Rectal smooth muscle tissue (tissue), 1 donor: ENCODE measurements around the gene NPPA.
"Not testable (repeated sequence)": the region's sequence is repeated elsewhere in the genome, so short reads cannot be mapped to it uniquely, and the experiment has no call there.

Experiments
- H3K27ac ChIP-seq: one replicate; pipeline ENCODE4 v1.7.0; 2013; ENCODE audit warnings: low read depth, low read length, inconsistent platforms
- H3K27me3 ChIP-seq: one replicate; pipeline ENCODE4 v1.7.0; 2013; ENCODE audit warnings: low read length; ENCODE audit not compliant: control insufficient read depth, insufficient read depth
- H3K36me3 ChIP-seq: one replicate; pipeline ENCODE4 v1.7.0; 2013; ENCODE audit warnings: low read length; ENCODE audit not compliant: control insufficient read depth, insufficient read depth
- H3K4me1 ChIP-seq: one replicate; pipeline ENCODE4 v1.7.0; 2013; ENCODE audit warnings: low read length; ENCODE audit not compliant: control insufficient read depth, insufficient read depth
- H3K4me3 ChIP-seq: one replicate; pipeline ENCODE4 v1.7.0; 2013; ENCODE audit warnings: low read length
- H3K9ac ChIP-seq: one replicate; pipeline ENCODE4 v1.7.0; 2013; ENCODE audit warnings: low read length

Gene NPPA

DNA sequence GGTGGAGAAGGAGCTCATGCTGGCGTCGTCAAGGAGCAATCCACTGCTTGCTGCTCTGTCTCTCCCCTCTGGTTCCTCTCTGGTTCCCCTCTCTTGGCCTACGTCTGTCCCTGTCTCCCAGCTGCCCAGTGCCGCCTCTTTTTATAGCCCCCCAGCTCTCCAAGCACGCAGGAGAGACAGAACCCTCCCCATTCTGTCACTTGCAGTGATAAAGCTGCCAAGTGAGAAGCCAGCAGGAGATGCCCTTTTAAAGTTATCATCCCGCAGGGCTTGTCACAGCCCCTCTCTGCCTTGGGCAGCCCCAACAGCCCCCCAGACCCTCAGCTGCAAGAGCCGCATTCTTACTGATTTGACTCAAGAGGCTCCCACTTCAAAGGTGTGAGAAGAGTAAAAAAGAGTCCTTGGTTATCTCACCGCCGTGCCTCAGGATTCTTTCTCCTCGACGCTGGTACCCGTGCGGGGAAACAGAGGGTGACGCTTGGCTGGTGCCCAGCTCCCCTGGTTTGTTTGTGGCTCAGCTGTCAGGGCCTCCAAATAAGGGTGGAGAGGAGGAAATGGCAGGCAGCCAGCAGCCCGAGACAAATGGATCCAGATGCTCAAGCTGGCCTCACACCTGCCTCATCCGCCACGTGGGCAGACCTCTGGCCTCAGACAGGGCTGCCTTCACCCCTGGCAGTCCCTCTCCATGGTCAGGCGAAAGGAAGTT lies at the start of gene NPPA:
TSS of gene NPPA (minus strand) at position 117 of the 706 bp plus-strand sequence. CDS start at position 18, 99 bp downstream.
- no peak within 1 kb of the TSS for H3K4me3 ChIP-seq
- no peaks in the 10 kb centered on the region for H3K4me1 ChIP-seq

DNA sequence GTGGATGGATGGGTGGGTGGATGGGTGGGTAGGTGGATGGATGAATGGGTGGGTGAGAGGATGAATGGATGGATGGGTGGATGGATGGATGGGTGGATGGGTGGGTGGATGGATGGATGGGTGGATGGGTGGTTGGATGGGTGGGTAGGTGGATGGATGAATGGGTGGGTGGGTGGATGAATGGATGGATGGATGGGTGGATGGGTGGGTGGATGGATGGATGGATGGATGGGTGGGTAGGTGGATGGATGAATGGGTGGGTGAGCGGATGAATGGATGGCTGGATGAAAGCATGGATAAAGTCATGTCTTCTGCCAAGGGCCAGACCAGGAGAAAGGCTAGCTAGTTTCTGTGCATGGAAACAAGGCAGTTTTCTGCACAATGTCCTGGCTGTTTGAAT lies 46.9 kb upstream of the NPPA start:
- not testable (repeated sequence) for H3K27ac ChIP-seq, H3K36me3 ChIP-seq, H3K9ac ChIP-seq, H3K4me3 ChIP-seq, H3K4me1 ChIP-seq
- H3K27me3 ChIP-seq: peaks cover 13% of the 10 kb centered on the region

More for the DNA sequence above, at the start of gene NPPA:
- H3K27ac ChIP-seq: no peak within 1 kb of the TSS
- peaks cover 2% of the 10 kb centered on the region for H3K36me3 ChIP-seq
- no peaks in the 10 kb centered on the region for H3K27me3 ChIP-seq
- H3K9ac ChIP-seq: no peak within 1 kb of the TSS

DNA sequence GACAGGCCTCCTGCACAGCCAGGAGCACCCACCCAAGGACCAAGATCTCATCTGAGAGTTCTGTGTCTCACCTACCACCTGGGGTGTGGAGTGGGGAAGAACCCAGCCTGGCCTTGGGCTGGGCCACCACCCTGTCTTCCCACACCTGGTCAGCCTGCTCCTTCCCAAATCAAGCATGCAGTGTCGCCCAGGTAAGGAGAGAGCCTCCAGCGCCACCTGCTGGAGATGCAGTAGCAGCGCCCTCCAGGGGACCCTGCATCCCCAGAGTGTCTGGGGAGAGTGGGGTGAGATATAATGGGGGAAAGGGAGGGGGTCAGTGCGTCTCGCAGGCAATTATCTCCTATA lies 46.3 kb upstream of the NPPA start:
- H3K4me1 ChIP-seq: no peaks in the 10 kb centered on the region
- H3K27ac ChIP-seq: no peak overlapping the region
- no peaks in the 10 kb centered on the region for H3K36me3 ChIP-seq
- no peak overlapping the region for H3K4me3 ChIP-seq
- H3K27me3 ChIP-seq: peaks cover 7% of the 10 kb centered on the region
- no peak overlapping the region for H3K9ac ChIP-seq

DNA sequence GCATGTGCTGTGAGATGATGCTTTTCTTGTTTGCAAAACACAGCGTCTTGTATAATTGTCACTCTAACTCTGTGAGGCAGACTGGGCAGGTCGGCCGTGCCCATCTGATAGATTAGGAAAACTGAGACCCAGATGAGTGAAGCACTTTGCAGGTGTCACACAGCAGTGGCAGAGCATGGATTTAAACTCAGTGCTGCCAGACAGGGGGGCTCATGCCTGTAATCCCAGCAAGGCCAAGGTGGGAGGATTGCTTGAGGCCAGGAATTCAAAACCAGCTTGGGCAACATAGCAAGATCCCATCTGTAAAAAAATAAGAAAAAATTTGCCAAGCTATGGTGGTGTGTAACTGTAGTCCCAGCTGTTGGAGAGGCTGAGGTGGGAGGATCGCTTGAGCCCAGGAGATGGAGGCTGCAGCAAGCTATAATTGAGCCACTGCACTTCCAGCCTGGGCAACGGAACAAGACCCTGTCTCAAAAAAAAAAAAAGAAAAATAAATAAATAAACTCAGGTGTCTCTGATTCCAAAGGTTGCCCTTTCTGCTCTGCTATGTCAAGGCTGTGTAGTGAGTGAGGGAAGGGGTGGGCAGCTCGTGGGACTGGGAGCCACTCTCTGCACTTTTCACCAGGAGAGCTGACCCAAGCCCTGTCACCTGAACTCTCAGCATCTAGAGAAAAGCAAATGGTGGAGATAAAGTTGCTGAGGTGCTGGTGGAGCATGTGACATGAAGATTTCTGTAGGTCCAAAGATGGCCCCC lies 44.0 kb upstream of the NPPA start:
- Histone ChIP-seq H3K4me1 (no peaks in the 10 kb centered on the region), H3K4me3 (no peak overlapping the region), H3K27ac (no peak overlapping the region), H3K9ac (no peak overlapping the region), H3K36me3 (no peaks in the 10 kb centered on the region), H3K27me3 (peaks cover 3% of the 10 kb centered on the region)

DNA sequence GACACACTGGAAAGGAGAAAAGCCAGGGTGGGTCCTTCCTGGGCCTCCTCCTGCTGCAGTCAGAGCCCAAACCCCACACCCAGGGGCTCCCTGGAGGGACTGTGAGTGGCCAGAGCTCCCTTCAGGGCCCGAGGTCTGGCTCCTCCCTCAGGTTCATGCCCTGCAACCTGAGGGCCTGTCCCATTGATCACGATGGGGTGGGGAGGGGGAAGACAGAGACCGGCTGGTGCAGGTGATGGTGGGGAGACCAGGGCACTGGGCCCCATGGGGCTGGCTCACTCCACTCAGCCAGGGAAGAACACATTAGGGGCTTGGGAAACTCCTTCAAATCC lies 41.3 kb upstream of the NPPA start:
- Histone ChIP-seq H3K27me3 (no peaks in the 10 kb centered on the region), H3K4me3 (no peak overlapping the region), H3K36me3 (no peaks in the 10 kb centered on the region), H3K4me1 (no peaks in the 10 kb centered on the region), H3K27ac (no peak overlapping the region), H3K9ac (no peak overlapping the region)

DNA sequence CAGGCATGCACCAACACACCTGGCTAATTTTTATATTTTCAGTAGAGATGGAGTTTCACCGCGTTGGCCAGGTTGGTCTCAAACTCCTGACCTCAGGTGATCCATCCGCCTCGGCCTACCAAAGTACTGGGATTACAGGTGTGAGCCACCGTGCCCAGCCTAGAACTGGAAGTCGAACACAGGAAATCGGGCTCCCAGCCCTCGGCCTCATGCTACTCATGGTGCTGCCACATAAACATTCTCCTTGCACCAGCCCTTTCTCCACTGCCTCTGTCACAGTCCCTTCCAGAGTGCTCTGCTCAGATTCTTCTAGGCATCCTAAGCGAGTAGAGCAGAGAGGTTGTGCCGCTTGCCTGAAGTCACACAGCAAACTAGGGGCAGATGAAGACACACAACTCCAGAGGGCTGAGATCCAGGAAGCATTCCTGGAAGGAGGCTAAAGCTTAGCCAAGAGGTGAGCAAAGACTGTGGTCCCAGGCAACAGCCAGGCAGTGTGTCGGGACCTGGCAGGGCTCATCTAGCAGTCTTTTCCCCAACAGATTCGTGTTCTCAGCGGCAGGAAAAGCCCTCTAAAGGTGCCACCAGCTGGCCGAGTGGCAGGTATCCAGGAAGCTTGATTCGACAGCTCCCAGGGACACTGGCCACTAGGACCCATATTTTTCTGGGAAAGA lies 40.8 kb upstream of the NPPA start:
- Histone ChIP-seq H3K27me3 (no peaks in the 10 kb centered on the region), H3K4me3 (no peak overlapping the region), H3K4me1 (no peaks in the 10 kb centered on the region), H3K36me3 (no peaks in the 10 kb centered on the region), H3K9ac (no peak overlapping the region), H3K27ac (no peak overlapping the region)

DNA sequence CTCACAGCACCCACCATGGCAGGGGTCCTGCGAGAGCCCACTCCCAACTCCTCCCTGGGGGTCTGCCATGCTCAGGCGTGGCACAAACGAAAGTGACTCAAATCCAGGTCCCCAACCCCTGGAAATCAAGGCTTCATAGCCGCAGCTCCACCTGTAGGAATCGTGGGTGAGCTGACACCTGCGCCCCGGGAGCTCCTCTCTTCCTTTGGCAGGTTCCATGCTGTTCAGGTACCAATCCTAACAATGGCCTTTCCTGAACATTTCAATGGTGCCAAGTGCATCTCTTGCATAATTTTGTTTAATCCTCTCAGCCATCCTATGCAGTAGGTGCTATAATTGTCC lies 40.1 kb upstream of the NPPA start:
- Histone ChIP-seq H3K4me3 (no peak overlapping the region), H3K36me3 (no peaks in the 10 kb centered on the region), H3K27me3 (no peaks in the 10 kb centered on the region), H3K9ac (no peak overlapping the region), H3K27ac (no peak overlapping the region), H3K4me1 (no peaks in the 10 kb centered on the region)

DNA sequence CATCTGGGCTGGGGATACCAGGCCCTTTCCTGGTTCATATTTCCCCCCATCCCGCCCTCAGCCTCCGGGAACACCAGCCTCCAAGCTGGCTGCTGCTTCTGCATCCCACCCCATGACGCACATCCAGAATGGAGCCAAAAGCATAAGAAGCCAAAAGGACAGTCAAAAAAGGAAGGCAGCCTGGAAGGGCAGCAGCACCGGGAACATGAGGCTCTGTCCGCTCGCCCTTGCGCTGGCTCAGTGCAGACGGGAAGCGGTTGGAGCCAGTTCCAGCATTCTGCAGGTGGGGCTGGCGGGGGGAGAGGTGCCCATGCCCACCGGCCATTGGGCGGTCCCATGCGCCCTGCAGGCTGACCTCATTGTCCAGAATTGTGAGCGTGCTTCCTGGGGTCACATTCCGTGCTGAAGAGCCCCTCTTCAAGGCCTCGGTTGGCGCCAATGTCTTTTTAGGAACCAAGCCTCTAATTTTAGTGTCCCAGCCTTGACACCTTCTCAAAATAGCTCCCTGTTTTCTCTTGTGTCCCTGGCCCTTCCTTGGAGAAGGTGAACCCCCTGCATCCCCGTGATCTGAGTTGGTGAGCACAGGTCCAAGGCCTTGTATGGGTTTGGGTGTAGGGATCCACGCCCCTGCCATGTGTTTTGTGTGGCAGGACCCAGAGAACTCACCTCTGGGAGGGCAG lies 39.5 kb upstream of the NPPA start:
- H3K36me3 ChIP-seq: no peaks in the 10 kb centered on the region
- no peaks in the 10 kb centered on the region for H3K4me1 ChIP-seq
- no peak overlapping the region for H3K4me3 ChIP-seq
- H3K27ac ChIP-seq: no peak overlapping the region
- no peak overlapping the region for H3K9ac ChIP-seq
- no peaks in the 10 kb centered on the region for H3K27me3 ChIP-seq

DNA sequence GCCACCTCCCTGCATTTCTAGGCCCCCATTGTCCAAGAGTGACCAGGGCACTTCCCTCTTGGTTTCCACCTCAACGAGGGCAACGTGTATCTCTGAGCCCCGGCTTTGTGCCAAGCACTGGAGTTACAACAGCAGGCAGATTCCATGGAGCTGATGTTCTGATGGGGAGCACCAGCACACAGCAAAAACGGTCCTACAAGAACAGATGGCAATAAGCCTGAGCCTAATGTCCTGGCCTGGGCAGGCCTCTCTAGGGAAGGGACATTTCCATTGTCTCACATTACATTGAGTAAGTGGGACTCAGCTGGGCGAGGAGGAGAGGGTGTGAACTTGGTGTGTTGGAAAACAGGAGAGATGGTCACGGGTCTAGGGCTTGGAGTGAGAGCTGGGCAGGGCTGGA lies 38.3 kb upstream of the NPPA start:
- no peak overlapping the region for H3K27ac ChIP-seq

DNA sequence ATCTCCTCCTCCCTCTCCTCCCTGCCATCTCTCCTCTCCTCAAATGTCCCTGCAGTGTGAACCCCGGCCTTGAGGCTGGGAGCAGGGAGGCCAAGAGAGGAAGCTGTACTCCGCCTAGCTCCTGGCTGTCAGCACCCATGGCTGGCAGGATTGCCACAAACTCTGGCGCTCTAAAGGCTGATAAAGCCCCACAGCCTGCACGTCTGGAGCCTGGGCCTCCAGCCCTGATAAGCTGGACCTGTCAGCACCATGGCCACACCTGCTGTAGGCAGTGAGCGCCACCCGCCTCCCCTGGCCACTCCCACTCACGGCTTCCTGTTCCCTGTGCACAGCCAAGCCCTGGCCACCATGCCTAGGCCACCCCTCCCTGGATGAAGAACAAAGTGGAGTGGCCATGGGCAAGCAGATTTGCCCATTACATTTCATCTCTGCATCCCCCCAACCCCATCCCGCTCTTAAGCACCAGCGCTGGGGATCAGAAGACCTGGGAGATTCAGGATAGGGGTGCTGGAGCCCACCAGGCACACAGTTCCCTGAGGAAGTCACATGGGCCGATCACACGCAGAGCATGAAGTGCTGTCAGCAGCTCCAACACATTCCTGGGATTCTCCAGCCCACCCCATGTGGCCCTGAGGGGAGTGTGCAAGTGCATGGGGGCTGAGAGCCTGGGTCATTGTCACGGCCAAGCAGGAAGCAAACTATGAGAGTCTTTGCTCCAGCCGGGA lies 35.4 kb upstream of the NPPA start:
- Histone ChIP-seq H3K4me3 (no peak overlapping the region), H3K36me3 (no peaks in the 10 kb centered on the region), H3K27me3 (peaks cover 2% of the 10 kb centered on the region), H3K27ac (no peak overlapping the region), H3K9ac (no peak overlapping the region), H3K4me1 (no peaks in the 10 kb centered on the region)

More for the DNA sequence above, 38.3 kb upstream of the NPPA start:
- H3K36me3 ChIP-seq: no peaks in the 10 kb centered on the region
- H3K4me1 ChIP-seq: no peaks in the 10 kb centered on the region
- no peak overlapping the region for H3K4me3 ChIP-seq
- H3K9ac ChIP-seq: no peak overlapping the region
- H3K27me3 ChIP-seq: no peaks in the 10 kb centered on the region

DNA sequence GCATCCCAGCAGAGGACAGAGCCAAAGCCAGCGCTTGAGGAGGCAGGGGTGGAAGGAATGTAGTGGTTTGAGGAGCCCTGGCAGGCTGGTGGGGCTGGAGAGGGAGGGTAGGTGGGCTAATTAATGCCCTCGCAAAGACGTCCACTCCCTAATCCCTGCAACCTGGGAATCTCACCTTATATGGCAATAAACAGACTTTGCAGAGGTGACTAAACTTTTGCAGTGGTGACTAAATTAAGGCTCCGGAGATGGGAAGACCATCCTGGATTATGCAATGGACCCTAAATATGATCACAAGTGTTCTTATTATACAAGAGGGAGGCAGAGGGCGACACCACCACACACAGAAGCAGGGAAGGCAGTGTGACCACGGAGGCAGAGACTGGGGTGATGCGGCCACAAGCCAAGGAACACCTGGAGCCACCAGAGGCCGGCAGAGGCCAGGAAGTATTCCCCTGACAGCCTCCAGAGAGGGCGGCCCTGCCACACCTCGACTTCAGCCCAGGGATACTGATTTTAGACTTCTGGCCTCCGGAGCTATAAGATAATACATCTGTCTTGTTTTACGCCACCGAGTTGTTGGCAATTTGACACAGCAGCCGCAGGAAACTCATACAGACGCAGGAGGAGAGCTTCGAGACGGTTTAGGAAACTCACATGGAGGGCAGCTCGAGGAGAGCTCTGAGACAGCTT lies 34.3 kb upstream of the NPPA start:
- Histone ChIP-seq H3K9ac (no peak overlapping the region), H3K4me1 (no peaks in the 10 kb centered on the region), H3K4me3 (no peak overlapping the region), H3K36me3 (no peaks in the 10 kb centered on the region), H3K27me3 (peaks cover 2% of the 10 kb centered on the region), H3K27ac (no peak overlapping the region)
